T follicular helper cell (primary cell): Measurements from ENCODE around the gene MACF1.

Source experiments
- DNase-seq: peaks from one replicate; pipeline ENCODE4 v3.0.0-alpha.2; 2020; ENCODE audit warnings: low read depth

The MACF1 gene

DNA sequence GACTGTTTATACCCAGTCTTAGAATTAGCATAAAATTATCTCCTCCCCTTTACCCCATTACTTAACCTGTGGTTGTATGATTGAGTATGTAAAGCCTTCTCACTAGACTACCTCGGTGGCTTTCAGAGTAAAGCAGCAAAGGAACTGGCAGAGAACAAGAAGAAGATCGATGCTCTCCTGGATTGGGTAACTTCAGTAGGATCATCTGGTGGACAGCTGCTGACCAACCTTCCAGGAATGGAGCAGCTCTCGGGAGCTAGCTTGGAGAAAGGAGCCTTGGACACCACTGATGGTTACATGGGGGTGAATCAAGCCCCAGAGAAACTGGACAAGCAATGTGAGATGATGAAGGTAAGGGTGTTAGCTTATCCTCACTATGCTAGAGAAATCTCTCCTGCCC is 148.4 kb downstream of the MACF1 start:
- no peak for DNase-seq

DNA sequence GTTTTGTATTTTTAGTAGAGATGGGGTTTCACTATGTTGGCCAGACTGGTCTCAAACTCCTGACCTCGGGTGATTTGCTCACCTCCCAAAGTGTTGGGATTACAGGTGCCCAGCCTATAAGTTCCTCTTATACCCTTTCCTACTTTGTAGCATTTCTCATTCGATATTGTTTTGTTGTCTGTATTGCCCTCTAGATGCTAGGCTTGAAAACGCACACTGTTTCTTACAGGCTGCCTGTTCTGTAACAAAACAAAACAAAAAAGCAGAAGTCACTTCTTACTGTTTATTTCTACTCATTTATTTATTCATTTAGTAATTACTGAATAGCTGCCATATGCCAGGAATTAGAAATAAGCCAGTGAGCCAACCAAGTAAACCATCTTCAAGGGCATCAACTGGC is 150.1 kb downstream of the MACF1 start:
- DNase-seq: no peak

DNA sequence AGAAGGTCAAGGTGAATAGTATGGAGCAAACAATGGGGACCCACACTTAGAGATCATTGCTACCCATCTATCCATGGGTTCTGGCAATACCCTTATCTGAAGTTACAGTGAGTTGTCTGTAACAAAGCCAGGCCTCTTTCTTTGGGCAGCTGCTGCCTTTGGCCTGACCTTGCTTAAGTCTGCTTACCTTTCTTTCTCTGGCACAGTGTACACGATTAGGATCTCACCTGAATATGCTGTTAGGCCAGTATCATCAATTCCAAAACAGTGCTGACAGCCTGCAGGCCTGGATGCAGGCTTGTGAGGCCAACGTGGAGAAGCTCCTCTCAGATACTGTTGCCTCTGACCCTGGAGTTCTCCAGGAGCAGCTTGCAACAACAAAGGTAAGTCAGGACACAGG is 154.0 kb downstream of the MACF1 start:
- no peak for DNase-seq

DNA sequence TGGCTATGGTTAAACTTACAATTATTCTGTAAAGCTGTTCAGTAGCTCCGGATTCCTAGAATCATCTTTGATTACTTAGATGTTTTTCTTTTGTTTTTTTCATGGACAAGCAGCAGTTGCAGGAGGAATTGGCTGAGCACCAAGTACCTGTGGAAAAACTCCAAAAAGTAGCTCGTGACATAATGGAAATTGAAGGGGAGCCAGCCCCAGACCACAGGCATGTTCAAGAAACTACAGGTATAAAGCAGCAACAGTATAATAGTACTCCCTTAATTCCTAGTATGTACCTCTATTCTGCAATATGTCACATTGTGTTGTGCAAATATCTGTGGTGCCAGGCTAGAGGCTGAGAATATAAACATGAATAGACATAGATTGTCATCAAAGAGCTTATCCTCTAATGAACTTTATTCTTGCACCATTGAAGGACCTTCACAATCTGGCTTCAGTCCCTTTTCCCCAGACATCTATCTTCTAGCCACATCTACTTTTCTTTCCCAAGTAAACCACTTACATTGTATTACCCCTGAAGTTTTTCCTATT is 154.6 kb downstream of the MACF1 start:
- DNase-seq: no peak

GRCh38 chr1:39360731-39361130 is 156.2 kb downstream of the MACF1 start:
- DNase-seq: no peak

DNA sequence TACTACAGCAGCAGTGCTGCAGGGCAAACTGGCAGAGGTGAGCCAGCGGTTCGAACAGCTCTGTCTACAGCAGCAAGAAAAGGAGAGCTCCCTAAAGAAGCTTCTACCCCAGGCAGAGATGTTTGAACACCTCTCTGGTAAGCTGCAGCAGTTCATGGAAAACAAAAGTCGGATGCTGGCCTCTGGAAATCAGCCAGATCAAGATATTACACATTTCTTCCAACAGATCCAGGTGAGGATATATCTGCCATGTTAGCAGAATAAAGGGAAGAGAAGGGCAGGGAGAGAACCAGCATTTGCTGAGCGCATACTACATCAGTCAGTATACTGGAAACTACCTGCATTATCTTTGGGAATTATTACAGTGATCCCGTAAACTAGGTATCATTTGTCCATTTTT is 157.0 kb downstream of the MACF1 start:
- DNase-seq: no peak

DNA sequence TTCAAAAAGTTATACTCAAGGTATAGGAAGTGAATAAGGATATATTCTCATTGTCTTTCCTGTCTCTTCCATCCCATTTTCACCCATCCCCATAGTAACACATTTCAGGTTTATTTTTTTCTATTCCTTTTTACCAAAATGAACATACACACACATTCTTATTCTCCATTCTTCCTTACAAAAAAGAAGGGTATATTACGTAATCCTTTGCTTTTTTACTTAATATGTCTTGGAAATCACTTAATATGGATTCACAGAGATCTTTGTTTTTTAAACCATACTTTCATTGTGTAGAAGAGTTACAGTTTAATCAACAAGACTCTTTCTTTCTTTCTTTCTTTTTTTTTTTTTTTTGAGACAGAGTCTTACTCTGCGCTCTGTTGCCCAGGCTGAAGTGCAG is 158.8 kb downstream of the MACF1 start:
- no peak for DNase-seq

DNA sequence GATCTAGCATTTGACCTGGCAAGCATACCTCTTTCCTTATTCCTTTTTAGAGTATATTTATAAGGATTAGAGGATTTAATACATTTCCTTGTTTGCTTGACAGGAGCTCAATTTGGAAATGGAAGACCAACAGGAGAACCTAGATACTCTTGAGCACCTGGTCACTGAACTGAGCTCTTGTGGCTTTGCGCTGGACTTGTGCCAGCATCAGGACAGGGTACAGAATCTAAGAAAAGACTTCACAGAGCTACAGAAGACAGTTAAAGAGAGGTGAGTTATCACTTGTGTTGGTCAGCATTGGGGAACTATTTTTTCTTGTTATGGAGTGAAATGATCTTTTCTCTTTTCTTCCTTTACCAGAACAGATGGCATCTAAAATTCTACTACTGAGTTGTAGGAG is 163.6 kb downstream of the MACF1 start:
- DNase-seq: no peak

- no peak for DNase-seq
Observed at GRCh38 chr1:39369565-39369964, 165.1 kb downstream of the MACF1 start.

- no peak for DNase-seq
Observed at GRCh38 chr1:39370602-39371001, 166.1 kb downstream of the MACF1 start.

- no peak for DNase-seq
Observed at GRCh38 chr1:39372105-39372504, 167.6 kb downstream of the MACF1 start.

GRCh38 chr1:39376656-39377055 is 172.2 kb downstream of the MACF1 start:
- DNase-seq: no peak

- DNase-seq: no peak
Observed at GRCh38 chr1:39378377-39378776, 173.9 kb downstream of the MACF1 start.

GRCh38 chr1:39379187-39379586 is 174.7 kb downstream of the MACF1 start:
- no peak for DNase-seq

DNA sequence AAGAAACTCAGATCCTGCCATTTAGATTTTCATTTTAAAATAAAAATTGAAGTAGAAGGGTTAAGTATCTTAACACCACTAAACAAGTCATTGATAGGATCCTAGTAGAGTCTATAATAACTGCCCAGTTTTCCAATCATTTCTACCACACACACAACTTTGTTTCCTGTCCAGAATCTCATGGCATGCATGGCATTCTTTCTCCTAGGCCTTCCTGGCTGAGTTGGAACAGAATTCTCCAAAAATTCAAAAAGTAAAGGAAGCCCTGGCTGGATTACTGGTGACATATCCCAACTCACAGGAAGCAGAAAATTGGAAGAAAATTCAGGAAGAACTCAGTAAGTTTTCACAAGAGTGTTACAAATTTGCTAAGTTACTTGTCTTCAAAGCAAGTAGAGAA is 175.5 kb downstream of the MACF1 start:
- no peak for DNase-seq

DNA sequence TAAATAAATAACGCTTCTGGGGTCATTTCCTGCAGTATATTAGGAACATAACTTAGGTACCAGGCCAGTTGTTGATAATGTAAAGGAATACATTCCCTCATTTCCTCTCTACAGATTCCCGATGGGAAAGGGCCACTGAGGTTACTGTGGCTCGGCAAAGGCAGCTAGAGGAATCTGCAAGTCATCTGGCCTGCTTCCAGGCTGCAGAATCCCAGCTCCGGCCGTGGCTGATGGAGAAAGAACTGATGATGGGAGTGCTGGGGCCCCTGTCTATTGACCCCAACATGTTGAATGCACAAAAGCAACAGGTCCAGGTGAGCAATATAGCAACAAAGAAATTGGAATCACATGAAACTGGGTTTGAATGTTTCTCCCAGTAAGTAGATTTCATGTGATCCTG is 177.3 kb downstream of the MACF1 start:
- no peak for DNase-seq

DNA sequence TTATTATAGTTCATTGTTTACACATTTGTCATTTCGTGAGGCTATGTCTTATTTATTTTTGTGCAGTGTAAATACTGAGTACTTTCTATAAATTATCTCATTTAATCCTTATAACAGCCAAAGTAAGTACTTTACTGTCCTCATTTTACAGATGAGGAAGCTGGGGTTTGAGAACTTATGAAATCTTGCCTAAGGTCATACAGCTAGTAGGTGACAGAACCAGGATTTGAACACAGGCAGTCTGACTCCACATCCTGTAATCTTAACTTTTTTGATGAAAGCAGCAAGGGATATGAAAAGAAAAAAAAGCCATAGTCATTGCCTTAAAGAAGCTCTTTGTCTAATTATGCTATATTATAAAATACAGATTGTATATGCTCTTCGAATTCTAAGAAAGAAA is 179.8 kb downstream of the MACF1 start:
- no peak for DNase-seq

- no peak for DNase-seq
Observed at GRCh38 chr1:39385067-39385988, 180.8 kb downstream of the MACF1 start.

DNA sequence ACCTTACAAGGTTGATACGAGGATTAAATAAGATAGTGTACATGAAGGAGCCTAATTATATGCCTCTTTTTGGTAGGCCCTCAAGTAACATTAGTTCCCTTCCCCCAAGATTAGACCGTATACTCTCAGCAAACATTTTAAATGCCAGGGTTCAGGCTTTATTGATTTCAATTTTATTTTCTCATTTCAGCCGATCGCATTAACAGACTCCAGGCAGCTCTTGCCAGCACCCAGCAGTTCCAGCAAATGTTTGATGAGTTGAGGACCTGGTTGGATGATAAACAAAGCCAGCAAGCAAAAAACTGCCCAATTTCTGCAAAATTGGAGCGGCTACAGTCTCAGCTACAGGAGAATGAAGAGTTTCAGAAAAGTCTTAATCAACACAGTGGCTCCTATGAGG is 182.5 kb downstream of the MACF1 start:
- no peak for DNase-seq

GRCh38 chr1:39387452-39387851 is 183.0 kb downstream of the MACF1 start:
- DNase-seq: no peak

DNA sequence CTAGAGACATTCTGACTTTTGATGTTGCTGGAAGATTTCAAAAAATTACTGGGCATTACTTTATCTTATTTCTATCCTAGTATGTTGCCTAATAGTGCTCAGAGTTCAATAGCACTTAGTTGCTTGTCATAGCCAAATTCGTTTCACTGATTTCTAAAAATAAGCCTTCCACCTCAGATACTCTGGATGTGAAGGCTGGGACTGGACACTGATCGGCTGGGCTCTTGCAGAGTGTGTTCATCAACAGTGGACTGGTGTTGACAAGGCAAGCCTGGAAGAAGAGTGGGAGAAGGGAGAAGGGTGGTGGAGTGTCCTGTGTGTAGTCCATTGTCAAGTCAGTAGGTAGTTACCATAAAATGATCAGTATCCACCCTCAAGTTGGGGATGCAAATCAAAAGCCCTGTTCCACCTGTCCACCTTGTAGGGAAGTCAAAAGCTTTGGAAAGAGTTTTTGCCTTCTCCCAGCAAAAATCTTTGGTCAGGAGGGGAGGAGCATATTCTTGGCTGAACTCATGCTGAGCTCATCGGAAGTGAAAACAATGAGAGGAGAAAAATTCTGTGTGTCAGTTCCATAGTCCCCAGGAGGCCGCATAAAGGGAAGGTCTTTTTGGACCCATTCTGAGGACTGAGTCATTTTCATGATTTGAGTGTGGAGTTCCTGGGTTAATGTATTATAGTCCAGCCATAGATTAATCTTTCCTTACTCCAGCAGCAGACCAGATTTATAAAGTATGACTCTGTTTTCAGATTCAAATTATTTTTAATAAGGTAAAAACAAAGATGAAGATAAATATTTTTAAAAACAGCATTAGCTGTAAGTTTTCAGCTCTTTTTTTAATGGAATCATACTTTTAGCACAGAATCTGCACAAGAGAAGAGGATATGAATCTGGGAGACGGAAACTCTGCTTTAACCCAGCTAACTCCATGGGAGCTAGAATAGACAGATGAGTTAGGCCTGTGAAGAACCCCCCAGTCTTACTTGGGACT is 187.5 kb downstream of the MACF1 start:
- DNase-seq: no peak

DNA sequence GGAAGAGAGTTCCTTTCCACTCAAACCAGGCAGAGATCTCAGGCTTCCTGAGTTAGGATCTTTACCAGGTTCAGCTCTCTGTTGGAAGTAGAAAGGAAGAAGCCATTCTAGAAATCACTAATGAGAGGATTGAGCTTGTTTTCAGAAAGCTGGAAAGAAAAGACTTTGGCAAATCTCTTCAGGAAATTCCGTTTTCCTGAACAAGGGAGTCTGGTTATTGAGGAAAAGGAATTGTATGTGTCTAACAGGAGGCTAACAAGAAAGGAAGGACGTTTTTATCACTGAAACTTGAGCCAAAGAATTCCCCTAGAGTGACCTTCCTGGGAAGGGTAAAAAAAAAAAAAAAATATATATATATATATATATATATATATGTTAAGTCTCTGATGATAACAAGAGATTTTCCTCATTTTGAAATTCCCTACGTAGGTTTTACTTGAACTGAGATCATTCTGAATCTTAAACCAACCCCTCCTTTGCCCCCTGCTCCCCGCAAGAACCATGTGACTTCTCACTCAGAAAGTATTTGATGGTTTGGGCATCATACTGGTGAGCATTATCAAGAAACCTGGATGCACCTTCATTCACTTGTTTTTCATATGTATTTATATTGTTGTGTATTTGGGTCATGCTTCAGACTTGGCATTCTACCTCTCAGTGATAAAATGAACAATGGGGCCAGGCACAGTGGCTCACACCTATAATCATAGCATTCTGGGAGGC is 188.5 kb downstream of the MACF1 start:
- no peak for DNase-seq
